H1 (cell line): ENCODE results near the gene ANKRD13B. TPM values are rescaled to one million over a fixed set of nuclear protein-coding genes. Genes with fewer than 3 reads are reported as not detected.

Source experiments
- CHD7 ChIP-seq: fragments of 300-600 bp; sonication (generic); IDR thresholded peaks from 2 replicates; pipeline ENCODE4 v1.7.1; 2012; ENCODE audit warnings: low read length, moderate library complexity, mild to moderate bottlenecking, inconsistent platforms; ENCODE audit not compliant: insufficient replicate concordance
- NANOG ChIP-seq: IDR thresholded peaks from 2 replicates; pipeline ENCODE4 v1.6.1; 2011; ENCODE audit warnings: low read length, low read depth, mild to moderate bottlenecking, inconsistent platforms; ENCODE audit not compliant: insufficient read depth, poor library complexity, severe bottlenecking
- TAF7 ChIP-seq: optimal IDR thresholded peaks from 2 replicates; pipeline ENCODE3; 2011; ENCODE audit warnings: low read depth, mild to moderate bottlenecking, inconsistent platforms, low read length, moderate library complexity, borderline replicate concordance
- polyA plus RNA-seq, 7 experiments: library from polyadenylated mRNA; depleted of rRNA in 3 of 7; stranded (reverse) in 5 of 7; unstranded in 2 of 7; fragments of >200 nt in 5 of 7; fragments of 200-250 nt in 2 of 7; gene quantifications; 1 replicate in 5 of 7; 2 replicates in 1 of 7; 4 replicates in 1 of 7; pipeline versions ENCODE4 v1.2.1 to v1.2.3, GENCODE V29; 2011 to 2013; ENCODE audit warnings: missing spikeins in 2 of 7, mixed read lengths in 2 of 7
- total RNA-seq: library from RNA; stranded (reverse); fragmentation: NEBNext Ultra II Directional; extraction: Animal tissue kit (Norgen Biotek cat#: 25700); gene quantifications from 2 replicates; pipeline ENCODE4 v1.2.1, GENCODE V29; 2021

The ANKRD13B gene
- total and polyA plus RNA-seq, 2 of the 8 experiments (the other 6 are each of a cell fraction or from before 2014, with no cell fraction given): 16.4 to 48.5 TPM

- TF ChIP-seq CHD7: no peak
- no peak for TF ChIP-seq TAF7
- TF ChIP-seq NANOG: no peak
Observed at GRCh38 chr17:29563816-29564215, 29.1 kb upstream of the ANKRD13B start (continued).
